Astrocyte (in vitro differentiated cells and primary cell): ENCODE data around the gene CGB3. TPM values are rescaled to one million over a fixed set of nuclear protein-coding genes. Genes with fewer than 3 reads are reported as not detected.

Source experiments
- DNase-seq: peaks from one replicate; pipeline ENCODE4 v3.0.0-alpha.2; 2010; ENCODE audit warnings: low read depth
- FAIRE-seq: peaks from 2 replicates; lab custom pipeline; 2011; peaks lifted over from hg19 to GRCh38; lab: Jason Lieb, UNC
- H2AFZ ChIP-seq: 2 replicates; pipeline ENCODE4 v1.6.0; 2012; ENCODE audit warnings: low read depth, low read length, inconsistent platforms
- H3K27ac ChIP-seq: 2 replicates; pipeline ENCODE4 v1.5.1; 2011; ENCODE audit warnings: low read depth, low read length, inconsistent platforms
- H3K27me3 ChIP-seq: 2 replicates; pipeline ENCODE4 v1.6.0; 2011; ENCODE audit warnings: low read length, inconsistent platforms; ENCODE audit not compliant: insufficient read depth
- H3K36me3 ChIP-seq: 2 replicates; pipeline ENCODE4 v1.5.1; 2011; ENCODE audit warnings: low read length, inconsistent platforms; ENCODE audit not compliant: insufficient read depth
- H3K4me1 ChIP-seq: 2 replicates; pipeline ENCODE4 v1.5.1; 2011; ENCODE audit warnings: low read length, inconsistent platforms; ENCODE audit not compliant: insufficient read depth
- H3K4me2 ChIP-seq: 2 replicates; pipeline ENCODE4 v1.6.0; 2012; ENCODE audit warnings: low read length, inconsistent platforms
- H3K4me3 ChIP-seq: 2 replicates; pipeline ENCODE4 v1.5.1; 2011; ENCODE audit warnings: low read depth, mild to moderate bottlenecking, low read length, inconsistent platforms; ENCODE audit not compliant: insufficient read depth
- H3K79me2 ChIP-seq: 2 replicates; pipeline ENCODE4 v1.6.0; 2012; ENCODE audit warnings: mild to moderate bottlenecking, low read length, inconsistent platforms; ENCODE audit not compliant: insufficient read depth
- H3K9ac ChIP-seq: 2 replicates; pipeline ENCODE4 v1.6.0; 2012; ENCODE audit warnings: mild to moderate bottlenecking, low read length, inconsistent platforms
- H3K9me3 ChIP-seq: 2 replicates; pipeline ENCODE4 v1.5.1; 2012; ENCODE audit warnings: low read depth, mild to moderate bottlenecking, low read length, inconsistent platforms; ENCODE audit not compliant: insufficient read depth
- H4K20me1 ChIP-seq: 2 replicates; pipeline ENCODE4 v1.6.0; 2012; ENCODE audit warnings: low read length, inconsistent platforms; ENCODE audit not compliant: insufficient read depth
- H3K27ac Mint-ChIP-seq: one replicate; pipeline ENCODE4 v1.8.0; 2021; ENCODE audit warnings: mild to moderate bottlenecking, mixed read lengths; ENCODE audit not compliant: unreplicated experiment
- H3K27me3 Mint-ChIP-seq: one replicate; pipeline ENCODE4 v1.8.0; 2021; ENCODE audit warnings: low read depth, mixed read lengths; ENCODE audit not compliant: unreplicated experiment
- H3K36me3 Mint-ChIP-seq: one replicate; pipeline ENCODE4 v1.8.0; 2021; ENCODE audit warnings: low read depth, mixed read lengths; ENCODE audit not compliant: unreplicated experiment
- H3K4me1 Mint-ChIP-seq: one replicate; pipeline ENCODE4 v1.8.0; 2021; ENCODE audit warnings: low read depth, mixed read lengths; ENCODE audit not compliant: unreplicated experiment
- H3K4me3 Mint-ChIP-seq: one replicate; pipeline ENCODE4 v1.8.0; 2021; ENCODE audit warnings: mild to moderate bottlenecking, moderate library complexity, mixed read lengths; ENCODE audit not compliant: unreplicated experiment
- H3K9me3 Mint-ChIP-seq: one replicate; pipeline ENCODE4 v1.8.0; 2021; ENCODE audit warnings: mild to moderate bottlenecking, mixed read lengths; ENCODE audit not compliant: unreplicated experiment
- EZH2 ChIP-seq: IDR thresholded peaks from 2 replicates; pipeline ENCODE4 v1.6.1; 2012; ENCODE audit warnings: mild to moderate bottlenecking, low read length, inconsistent platforms; ENCODE audit not compliant: insufficient read depth
- total RNA-seq: library from RNA; stranded (reverse); gene quantifications from 2 replicates; pipeline ENCODE4 v1.2.1, GENCODE V29; 2021
- TF ChIP-seq, protein P1 (sequence below): IDR thresholded peaks from 2 replicates; pipeline ENCODE4 v1.5.1; 2011; ENCODE audit warnings: low read depth, mild to moderate bottlenecking, inconsistent platforms, low read length, moderate library complexity; ENCODE audit not compliant: insufficient read depth

The CGB3 gene
- total RNA-seq, 1 donor from 2014 or later = 3.6 TPM

DNA sequence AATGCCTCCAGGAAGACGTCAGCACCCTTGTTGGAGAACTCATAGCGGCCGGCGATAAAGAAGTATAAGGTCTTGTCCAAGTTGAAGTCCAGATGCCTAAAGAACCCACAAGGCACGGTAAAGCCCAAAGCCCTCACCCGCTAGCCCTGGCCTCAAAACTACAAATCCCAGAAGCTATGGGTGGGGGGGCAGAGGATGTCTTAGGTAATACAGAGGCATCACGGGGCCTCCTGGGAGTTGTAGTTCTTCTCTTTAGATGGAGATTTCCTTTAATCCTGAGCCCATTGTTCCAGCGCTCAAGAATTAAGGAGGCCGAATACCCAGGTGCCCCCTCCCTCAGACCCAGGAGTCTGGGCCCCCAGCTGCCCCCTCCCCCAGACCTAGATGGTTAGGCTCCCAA lies 41.9 kb downstream of the CGB3 start:
- DNase-seq = no peak
- peaks cover 11% of the 10 kb centered on the region for H3K4me1 Mint-ChIP-seq

DNA sequence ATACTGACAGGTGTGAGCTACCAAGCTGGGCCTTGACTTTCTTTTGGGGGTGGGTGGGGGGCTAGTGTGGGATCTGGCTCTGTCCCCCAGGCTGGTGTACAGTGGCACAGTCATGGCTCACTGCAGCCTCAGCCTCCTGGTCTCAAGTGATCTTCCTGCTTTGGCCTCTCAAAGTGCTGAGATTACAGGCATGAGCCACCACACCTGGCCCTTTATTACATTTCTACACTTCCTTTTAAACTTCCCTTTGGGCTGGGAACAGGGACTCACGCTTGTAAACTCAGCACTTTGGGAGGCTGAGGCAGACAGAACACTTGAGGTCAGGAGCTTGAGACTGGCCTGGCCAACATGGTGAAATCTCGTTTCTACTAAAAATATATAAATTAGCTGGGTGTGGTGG lies 47.1 kb downstream of the CGB3 start:
- no peak for TF ChIP-seq EZH2
- TF ChIP-seq, protein P1, sequence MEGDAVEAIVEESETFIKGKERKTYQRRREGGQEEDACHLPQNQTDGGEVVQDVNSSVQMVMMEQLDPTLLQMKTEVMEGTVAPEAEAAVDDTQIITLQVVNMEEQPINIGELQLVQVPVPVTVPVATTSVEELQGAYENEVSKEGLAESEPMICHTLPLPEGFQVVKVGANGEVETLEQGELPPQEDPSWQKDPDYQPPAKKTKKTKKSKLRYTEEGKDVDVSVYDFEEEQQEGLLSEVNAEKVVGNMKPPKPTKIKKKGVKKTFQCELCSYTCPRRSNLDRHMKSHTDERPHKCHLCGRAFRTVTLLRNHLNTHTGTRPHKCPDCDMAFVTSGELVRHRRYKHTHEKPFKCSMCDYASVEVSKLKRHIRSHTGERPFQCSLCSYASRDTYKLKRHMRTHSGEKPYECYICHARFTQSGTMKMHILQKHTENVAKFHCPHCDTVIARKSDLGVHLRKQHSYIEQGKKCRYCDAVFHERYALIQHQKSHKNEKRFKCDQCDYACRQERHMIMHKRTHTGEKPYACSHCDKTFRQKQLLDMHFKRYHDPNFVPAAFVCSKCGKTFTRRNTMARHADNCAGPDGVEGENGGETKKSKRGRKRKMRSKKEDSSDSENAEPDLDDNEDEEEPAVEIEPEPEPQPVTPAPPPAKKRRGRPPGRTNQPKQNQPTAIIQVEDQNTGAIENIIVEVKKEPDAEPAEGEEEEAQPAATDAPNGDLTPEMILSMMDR = no peak
- Mint-ChIP-seq H3K27me3 (no peaks in the 10 kb centered on the region), H3K4me1 (peaks cover 11% of the 10 kb centered on the region), H3K4me3 (no peak overlapping the region), H3K36me3 (peaks cover 34% of the 10 kb centered on the region), H3K27ac (peak overlapping the region; percentile 26), H3K9me3 (peaks cover 2% of the 10 kb centered on the region)
- Histone ChIP-seq H3K4me2 (no peak overlapping the region), H3K4me1 (peaks cover 9% of the 10 kb centered on the region), H3K9ac (no peak overlapping the region), H2AFZ (no peak overlapping the region), H3K36me3 (peaks cover 4% of the 10 kb centered on the region), H3K27me3 (no peaks in the 10 kb centered on the region), H4K20me1 (peaks cover 6% of the 10 kb centered on the region), H3K9me3 (no peaks in the 10 kb centered on the region), H3K79me2 (no peaks in the 10 kb centered on the region), H3K4me3 (no peak overlapping the region), H3K27ac (no peak overlapping the region)
- DNase-seq (no peak), FAIRE-seq (no peak)

More for the DNA sequence above, 41.9 kb downstream of the CGB3 start:
- Mint-ChIP-seq H3K9me3 (peaks cover 2% of the 10 kb centered on the region), H3K4me3 (no peak overlapping the region), H3K27me3 (no peaks in the 10 kb centered on the region), H3K27ac (no peak overlapping the region), H3K36me3 (peaks cover 31% of the 10 kb centered on the region)
- Histone ChIP-seq H3K9ac (no peak overlapping the region), H4K20me1 (peaks cover 6% of the 10 kb centered on the region), H3K27me3 (no peaks in the 10 kb centered on the region), H3K4me1 (peaks cover 9% of the 10 kb centered on the region), H3K36me3 (peaks cover 13% of the 10 kb centered on the region), H3K4me3 (no peak overlapping the region), H2AFZ (no peak overlapping the region), H3K4me2 (no peak overlapping the region), H3K9me3 (no peaks in the 10 kb centered on the region), H3K27ac (no peak overlapping the region), H3K79me2 (no peaks in the 10 kb centered on the region)
- FAIRE-seq = no peak
- TF ChIP-seq, protein P1 = no peak
- TF ChIP-seq EZH2 = no peak

DNA sequence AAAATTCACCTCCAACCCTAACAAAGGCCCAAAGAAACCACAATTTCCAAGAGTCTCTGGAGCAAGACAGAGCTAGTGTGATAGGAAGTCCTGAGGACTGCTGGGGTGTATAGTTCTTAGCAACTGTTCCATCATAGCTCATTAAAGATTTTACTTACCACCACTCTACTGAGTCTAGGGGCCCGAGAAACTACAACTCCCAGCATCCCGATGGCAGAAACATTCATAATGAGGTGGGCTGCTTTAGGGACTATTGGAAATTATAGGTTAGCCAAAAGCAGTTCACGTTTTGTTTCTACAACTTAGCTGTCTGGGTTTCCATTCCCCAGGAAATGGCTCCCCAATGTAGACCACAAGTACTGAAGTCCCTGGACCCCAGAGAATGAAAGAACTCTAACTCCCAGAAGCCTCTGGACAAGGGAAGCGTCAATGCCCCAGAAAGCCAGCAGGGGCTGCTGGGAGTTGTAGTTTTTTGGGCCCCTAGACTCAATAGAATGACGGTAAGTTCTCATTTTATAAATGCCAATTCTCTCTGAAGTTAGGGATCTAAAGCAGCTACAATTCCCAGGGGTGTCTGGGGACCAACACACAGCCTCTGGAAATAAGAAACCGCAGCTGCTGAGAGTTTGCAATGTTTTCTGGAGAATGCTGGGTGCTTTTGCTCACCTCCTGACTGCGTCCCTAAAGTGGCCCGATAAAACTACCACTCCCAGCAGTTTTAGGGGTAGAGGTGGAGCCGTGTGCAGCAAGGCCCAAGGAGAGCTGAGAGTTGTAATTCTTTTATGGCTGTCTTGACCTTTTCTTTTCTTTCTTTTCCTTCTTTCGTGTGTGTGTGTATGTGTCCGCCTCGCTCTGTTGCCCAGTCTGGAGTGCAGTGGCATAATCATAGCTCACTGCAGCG lies 47.9 kb downstream of the CGB3 start:
- peaks cover 11% of the 10 kb centered on the region for H4K20me1 ChIP-seq
- peaks cover 11% of the 10 kb centered on the region for H3K4me1 Mint-ChIP-seq
- no peak overlapping the region for H3K4me3 Mint-ChIP-seq

More for the DNA sequence above, 47.9 kb downstream of the CGB3 start:
- H3K79me2 ChIP-seq = no peaks in the 10 kb centered on the region
- Mint-ChIP-seq H3K9me3 (peaks cover 2% of the 10 kb centered on the region), H3K27me3 (no peaks in the 10 kb centered on the region), H3K36me3 (peaks cover 28% of the 10 kb centered on the region), H3K27ac (peak overlapping the region; percentile 62)
- H3K4me2 ChIP-seq = no peak overlapping the region
- no peak for FAIRE-seq
- H3K4me1 ChIP-seq = peaks cover 9% of the 10 kb centered on the region
- DNase-seq = no peak
- H3K27me3 ChIP-seq = no peaks in the 10 kb centered on the region
- no peak overlapping the region for H2AFZ ChIP-seq
- peaks cover 4% of the 10 kb centered on the region for H3K36me3 ChIP-seq
- no peak overlapping the region for H3K4me3 ChIP-seq
- TF ChIP-seq EZH2 = no peak
- TF ChIP-seq, protein P1 = no peak
- H3K27ac ChIP-seq = no peak overlapping the region
- no peak overlapping the region for H3K9ac ChIP-seq
- H3K9me3 ChIP-seq = no peaks in the 10 kb centered on the region
